GM18507 (cell line): ENCODE data around the gene IRF5.
"Not testable (repeated sequence)": the region's sequence is repeated elsewhere in the genome, so short reads cannot be mapped to it uniquely, and the experiment has no call there.

Experiments
- DNase-seq: peaks from one replicate; pipeline ENCODE4 v3.0.0; 2011; ENCODE audit warnings: low read depth; ENCODE audit not compliant: insufficient read length; ENCODE audit errors: extremely low spot score
- FAIRE-seq: peaks from 2 replicates; lab custom pipeline; 2011; peaks lifted over from hg19 to GRCh38; lab: Jason Lieb, UNC

Gene IRF5

DNA sequence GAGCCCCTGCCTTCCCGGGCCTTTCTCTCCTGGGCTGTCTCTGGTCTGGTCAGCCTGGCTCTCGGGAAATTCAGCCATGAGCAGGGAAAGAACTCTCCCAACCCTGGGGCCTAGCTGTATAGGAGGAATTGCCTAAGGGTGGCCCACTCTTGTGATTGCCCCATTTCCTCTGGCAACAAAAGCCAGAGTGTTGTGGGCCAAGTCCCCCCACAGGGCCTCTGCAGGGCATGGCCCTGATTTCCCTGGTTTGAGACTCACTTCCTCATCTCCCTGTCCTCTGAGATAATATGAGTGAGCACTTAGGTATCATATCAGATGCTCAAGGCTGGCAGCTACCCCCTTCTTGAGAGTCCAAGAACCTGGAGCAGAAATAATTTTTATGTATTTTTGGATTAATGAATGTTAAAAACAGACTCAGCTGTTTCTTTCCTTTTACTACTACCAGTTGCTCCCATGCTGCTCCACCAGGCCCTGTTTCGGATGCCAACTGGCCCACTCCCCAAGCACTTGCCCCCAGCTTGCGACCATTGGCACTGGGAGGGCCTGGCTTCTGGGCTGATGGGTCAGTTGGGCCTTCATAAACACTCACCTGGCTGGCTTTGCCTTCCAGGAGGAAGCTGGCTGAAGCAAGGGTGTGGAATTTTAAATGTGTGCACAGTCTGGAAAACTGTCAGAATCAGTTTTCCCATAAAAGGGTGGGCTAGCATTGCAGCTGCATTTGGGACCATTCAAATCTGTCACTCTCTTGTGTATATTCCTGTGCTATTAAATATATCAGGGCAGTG, 11.4 kb downstream of the IRF5 start:
- DNase-seq (no peak), FAIRE-seq (no peak)

DNA sequence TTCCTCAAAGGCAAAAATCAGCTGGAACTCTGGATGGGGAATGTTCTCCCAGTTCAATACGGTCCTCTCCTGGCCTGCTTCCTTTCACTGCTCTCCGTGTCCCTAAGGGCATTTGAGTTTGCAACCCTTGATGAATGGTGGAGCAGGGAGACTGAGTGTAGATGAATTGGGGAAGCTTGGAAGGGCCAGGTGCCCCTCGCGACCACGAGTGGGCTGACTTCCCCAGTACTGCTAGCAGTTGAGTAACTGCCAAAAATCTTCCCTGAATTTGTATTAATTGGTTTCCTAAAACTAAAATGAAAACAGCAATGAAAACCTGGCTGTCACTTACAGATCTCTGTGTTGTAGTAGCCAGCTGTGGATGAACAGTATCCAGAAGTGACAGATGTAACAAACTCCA, 13.6 kb downstream of the IRF5 start:
- no peak for DNase-seq
- FAIRE-seq: no peak

DNA sequence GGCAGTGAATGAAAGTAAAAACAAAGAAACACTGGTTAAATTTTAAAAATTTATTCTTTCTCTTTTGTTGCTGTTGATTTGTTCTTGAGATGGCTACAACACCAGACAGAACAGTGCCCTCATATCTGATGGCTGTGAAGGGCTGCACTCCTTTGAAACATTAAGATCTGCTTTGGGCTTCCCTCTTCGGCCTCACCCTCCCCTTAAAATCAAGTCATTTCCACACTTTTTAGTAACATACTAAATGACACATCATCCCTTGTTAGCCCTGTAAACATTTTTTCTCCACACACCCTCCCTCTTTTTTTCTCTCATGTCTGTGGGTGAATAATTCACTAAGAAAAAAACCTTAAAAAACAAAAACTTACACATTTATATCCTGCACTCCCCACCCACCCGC, 16.4 kb downstream of the IRF5 start:
- DNase-seq (no peak), FAIRE-seq (peak; percentile 12)

DNA sequence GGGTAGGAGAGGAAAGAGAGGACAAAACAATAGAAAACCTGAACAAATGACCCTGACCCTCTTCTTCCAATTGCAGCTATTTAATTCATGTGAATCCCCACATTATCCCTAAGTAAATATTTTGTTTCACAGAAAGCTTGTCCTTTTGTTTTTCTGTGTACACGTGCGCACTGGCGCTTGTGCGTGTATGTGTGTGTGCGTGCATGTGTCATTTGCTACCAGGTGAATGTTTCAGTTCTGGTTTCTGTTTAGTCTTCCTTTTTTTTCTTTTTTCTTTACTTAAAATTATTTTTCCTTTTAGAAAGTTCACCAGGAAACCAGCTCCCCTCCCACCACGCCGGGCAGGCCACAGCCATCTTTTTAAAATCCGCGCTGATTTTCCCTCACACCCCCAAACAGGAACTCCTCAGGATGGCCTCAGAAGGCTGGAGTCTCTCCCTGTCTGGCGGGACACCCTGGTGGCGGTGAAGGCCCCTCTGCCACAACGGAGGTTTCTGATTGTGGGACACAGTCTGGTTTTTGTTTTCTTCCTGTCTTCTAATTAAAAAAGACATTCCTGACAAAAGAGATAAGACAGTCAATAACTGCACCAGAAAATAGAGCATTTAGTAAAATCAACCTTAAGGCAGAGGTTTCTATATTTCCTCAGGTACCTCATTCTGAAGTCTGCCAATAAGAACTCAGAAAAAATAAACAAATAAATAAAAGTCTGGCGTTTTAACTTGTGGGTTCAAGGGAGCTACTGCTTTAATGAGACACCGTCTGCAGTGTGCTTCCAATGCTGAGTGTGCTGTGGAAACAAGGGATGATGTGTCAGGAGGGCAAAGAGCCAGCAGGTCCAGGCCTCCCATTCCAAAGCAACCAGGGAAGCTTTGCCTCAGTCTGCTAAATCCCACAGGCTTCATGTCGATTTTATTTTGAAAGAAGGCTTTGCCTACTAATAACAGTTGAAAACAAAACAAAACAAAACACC, 17.4 kb downstream of the IRF5 start:
- FAIRE-seq: peak; percentile 93
- no peak for DNase-seq

DNA sequence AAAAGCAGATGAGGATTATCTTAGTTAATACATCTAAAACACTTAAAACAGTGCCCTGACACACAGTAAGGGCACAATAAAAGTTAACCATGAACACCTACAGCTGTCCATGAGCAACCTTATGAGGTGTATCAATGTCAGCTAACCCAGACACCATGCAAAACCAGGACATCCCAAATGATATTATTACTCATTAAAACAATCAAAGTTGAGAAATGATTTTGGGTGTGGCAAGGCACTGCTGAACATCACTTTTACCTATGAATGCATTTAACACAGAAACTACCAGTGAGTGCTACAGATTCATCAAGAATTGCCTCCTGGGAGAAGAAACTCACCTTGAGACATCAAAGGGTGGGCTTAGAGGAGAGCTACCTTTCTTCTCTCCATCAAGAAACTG, 18.3 kb downstream of the IRF5 start:
- FAIRE-seq (no peak), DNase-seq (no peak)

DNA sequence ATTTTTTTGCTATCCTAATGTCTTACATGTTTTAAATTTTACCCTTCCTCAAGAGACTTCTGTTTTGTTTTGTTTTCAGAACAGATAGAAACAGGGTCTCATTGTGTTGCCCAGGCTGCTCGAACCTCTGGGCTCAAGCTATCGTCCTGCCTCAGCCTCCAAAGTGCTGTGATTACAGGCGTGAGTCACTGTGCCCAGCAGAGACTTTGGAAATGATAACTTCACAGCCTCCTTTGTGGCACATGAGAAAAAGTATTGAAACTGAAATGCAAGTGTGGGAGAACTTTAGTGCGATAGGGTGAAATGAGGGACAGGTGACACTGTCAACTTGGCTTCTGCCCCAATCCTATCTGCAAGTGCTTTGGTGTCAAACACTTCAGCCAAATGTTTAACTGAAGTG, 21.6 kb downstream of the IRF5 start:
- DNase-seq (no peak), FAIRE-seq (peak; percentile 42)

DNA sequence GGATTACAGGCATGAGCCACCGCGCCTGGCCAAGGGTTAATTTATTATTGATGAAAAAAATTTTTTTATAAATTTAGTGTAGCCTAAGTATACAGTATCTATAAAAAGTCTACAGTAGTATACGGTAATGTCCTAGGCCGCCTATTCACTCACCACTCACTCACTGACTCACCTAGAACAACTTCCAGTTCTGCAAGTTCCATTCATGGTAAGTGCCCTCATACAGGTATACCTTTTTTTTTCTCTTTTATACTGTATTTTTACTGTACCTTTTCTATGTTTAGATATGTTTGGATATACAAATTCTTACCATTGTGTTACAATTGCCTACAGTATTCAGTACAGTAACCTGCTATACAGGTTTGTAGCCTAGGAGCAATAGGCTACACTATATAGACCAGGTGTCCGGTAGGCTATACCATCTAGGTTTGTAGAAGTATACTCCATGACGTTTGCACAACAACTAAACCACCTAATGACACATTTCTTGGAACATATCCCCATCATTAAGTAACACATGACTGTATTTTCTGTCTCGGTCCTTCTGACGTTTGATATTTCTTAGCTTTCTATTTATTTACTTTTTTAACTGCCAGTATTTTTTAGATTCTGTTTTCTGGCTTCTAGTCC, 23.4 kb downstream of the IRF5 start:
- FAIRE-seq (no peak), DNase-seq (no peak)

DNA sequence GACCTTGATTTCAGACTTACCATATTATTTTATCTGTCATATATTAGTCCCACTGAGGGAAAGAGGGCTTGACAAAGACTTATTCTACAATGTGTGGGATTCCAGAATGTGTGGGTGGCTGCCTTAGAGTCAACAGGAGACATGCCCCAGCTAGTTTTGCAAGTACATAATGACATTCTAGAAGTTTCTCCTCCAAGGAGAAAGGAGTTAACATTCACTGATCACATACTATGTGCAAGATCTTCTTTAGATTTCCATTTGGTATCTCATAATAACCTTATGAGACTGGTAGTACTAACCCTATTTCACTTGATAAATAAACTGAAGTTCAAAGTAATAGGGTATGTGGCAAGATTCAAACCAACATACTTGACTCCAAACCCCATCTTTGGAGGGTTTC, 25.2 kb downstream of the IRF5 start:
- FAIRE-seq: peak; percentile 67
- DNase-seq: no peak

DNA sequence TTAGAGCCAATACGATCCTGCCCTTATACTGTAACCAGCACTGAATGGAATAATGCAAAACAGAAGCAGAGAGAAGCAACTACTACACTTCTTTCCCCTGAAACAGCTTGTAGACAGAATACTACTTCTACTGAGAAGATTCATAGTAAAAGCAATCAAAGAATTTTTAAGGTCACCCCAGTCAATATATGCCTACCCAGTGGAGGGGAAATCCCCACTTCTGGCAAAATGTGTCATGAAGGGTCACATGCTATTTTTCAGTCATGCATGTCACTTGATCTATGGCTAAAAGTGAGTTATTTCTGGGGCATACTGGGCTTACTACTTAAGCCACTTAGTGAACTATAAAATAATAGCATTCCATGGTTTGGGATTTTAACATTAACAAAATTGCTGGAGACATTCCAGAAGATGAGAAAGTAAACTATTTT, 25.6 kb downstream of the IRF5 start:
- no peak for DNase-seq
- FAIRE-seq: peak; percentile 86

DNA sequence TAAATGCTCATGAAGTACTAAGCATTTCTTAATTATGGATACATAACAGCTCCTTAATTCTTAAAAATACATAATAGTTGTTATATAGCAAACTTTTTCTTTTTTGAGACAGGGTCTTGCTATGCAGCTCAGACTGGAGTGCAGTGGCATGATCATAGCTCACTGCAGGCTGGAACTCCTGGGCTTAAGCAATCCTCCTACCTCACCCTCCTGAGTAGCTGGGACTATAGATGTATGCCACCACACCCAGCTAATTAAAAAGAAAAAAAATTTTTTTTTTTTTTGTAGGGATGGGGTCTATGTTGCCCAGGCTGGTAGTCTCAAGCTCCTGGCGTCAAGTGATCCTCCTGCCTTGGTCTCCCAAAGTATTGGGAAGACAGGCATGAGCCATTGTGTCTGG, 30.9 kb downstream of the IRF5 start:
- FAIRE-seq: no peak

DNA sequence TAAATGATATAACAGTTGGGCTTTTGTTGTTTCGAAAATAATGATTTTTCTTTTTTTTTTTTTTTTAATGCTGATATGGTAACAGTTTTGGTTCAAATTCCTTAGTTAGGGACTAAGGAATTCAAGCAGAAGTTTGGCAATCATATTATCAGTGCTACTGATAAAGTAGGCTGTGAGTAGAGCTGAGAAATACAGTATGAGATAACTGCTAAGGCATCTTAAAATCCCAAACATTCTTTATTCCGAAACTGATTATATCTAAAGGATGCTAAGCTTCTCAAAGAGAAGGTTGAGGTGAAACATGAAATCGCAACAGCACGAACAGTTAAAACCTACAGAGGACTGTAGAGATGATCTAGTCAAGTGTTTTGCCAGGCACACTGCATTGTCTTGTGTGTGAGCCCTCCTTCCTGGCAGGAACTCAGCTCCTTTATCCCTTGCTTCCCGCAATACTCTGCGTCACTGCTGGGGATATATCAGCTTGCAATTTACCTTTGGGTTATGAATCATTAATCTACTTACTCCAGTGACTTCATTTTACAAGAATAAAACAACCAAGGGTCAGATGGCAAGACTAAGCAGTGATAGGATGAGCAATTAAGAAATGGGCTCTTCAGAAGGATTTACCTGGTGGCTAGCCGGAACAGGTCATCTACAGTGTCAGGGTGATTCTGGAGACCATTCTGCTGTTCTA, 36.7 kb downstream of the IRF5 start:
- no peak for FAIRE-seq

More for the DNA sequence above, 30.9 kb downstream of the IRF5 start:
- DNase-seq: no peak

DNA sequence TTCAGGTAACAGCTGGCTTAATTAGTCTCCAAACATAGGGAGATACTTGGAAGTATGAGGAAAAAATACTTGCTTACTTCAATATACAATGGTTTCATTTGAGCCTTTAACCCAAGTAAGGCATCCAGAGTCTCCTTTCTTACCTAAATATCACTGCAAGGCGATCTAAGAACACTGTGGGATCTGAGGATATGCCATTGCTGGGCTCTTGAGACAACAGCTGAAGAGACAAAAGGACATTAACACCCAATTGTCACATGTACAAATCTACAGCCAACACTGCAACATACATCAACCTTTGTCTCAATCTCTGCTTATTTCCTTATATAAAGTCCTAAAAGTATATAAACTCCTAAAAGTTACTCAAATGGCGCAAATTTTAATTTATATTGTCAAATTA, 44.4 kb downstream of the IRF5 start:
- DNase-seq (no peak), FAIRE-seq (no peak)

More for the DNA sequence above, 36.7 kb downstream of the IRF5 start:
- no peak for DNase-seq

DNA sequence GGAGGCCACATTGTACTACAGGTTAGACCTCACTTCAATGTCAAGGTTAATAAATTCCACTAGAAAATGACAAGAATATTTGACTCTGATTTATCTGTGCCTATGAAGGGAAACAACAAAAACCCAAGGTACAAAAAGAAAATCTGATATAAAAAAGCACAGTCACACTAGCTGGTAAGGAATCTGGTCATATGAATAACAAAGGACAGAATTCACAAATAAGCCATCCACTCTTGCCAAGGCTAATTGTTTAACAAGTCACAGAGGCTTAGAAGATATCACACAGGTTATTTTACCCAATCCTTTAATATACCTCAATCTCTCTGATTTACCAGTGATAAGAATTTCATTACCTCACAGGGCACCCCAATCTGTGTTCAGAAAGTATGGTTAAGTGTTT, 47.9 kb downstream of the IRF5 start:
- FAIRE-seq: no peak
- no peak for DNase-seq

DNA sequence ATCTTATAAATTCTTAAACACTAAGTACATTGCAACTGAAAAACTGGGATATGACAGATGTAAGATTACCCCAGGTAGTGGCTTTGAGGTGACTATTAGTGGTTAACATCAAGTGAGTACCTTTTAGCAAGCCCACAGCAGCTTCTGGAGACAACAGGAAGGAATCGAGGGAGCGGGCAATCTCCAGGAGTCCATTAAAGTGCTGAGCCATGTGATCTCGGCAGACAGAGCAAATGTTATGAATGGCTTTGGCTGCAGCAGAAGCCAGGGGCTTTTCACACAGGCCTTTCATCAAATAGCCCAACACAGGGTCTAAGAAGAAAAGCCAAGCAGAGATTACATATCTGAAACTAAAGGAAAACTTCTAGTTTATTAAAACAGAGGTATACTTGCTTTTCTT, 48.9 kb downstream of the IRF5 start:
- DNase-seq: no peak
- FAIRE-seq: no peak

DNA sequence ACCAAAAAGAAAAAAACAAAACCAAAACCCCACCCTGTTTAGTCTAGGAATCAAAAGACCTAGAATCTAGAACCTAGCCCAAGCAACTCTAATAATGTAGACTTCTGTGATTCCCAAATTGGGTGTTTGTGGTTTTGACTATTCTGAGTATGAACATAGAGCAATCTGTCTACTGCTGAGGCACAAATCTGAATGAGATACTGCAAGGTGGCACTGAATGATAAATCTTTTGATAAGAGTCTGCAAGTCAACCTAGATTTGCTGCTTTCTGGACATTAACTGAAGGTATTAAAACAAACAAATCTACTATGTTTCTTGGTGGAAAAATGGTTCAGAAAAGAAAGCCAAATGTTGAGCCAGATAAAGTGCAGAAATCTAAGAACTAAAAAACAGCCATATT, 50.6 kb downstream of the IRF5 start:
- FAIRE-seq: no peak

DNA sequence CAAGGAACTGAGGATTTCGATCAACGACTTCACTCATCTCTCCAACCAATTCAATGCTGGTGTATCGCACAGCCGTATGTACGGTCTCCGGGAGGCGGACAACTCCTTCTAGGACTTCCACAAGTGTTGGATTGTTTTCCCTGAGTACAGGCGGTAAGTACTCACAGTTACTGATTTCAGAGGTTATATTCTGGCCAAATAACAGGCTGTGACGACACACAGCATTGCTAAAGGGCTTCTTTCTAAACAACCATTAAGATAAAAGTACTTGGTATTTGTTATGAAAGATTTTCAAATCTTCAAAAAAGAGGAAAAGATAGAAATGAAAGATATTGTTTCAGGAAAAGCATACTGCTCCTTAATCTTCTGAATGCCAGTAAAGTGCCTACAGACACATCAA, 52.2 kb downstream of the IRF5 start:
- DNase-seq (no peak), FAIRE-seq (no peak)

More for the DNA sequence above, 50.6 kb downstream of the IRF5 start:
- DNase-seq: no peak

DNA sequence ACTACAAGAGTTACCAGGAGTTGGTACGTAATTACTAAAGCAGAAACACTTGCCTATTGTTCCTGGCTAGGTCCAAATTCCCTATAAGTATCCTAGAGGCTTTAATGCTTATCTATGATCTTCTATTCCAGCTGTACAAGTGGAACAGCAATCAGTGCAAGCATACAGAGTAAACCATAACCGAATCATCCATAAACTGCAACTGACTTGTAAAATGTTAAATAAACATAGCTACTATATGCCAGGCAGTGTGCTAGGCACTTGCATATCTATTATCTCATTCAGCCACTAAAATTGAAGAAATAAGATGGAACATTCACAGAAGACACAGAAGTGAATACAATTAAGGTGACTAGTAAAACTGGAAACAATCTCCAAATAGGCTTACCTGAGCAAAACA, 55.7 kb downstream of the IRF5 start:
- FAIRE-seq (no peak), DNase-seq (no peak)

DNA sequence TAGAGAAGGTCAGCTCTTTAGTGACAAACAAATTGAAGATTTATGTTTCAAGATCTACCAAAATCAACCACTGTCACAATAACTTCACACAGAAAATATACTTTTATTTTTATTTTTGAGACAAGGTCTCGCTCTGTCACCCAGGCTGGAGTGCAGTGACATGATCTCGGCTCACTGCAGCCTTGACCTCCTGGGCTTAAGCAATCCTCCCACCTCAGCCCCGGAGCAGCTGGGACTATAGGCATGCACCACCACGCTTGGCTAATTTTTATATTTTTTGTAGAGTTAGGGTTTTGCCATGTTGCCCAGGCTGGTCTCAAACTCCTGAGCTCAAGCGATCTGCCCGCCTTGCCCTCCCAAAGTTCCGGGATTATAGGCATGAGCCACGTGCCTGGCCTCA, 56.8 kb downstream of the IRF5 start:
- not testable (repeated sequence) for FAIRE-seq, DNase-seq

DNA sequence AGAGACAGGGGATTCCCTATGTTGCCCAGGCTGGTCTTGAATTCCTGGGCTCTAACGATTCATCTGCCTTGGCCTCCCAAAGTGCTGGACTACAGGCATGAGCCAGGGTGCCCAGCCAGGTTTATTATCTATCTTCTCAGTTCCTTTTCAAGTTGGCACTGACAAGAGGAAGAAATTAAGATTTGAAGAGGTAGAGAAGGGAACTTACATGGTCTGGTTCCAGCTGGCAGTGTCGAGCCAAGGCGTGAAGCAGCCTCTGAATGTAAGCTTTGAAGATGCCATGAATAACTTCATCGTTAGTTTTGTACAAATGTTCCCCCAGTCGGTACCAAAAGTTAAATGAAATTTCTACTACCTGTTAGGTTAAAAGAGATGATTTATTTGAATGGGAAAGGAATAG, 59.5 kb downstream of the IRF5 start:
- DNase-seq (no peak), FAIRE-seq (no peak)
